ENCODE results near the gene PRPF8.

- TF ChIP-seq CTCF (IDR thresholded peaks at IDR 0.05), result no peak
- no peak for TF ChIP-seq EP300 (IDR thresholded peaks at IDR 0.05)
- no peak for TF ChIP-seq POLR2A (IDR thresholded peaks at IDR 0.05; ENCODE audit: low read depth)
- no peak for TF ChIP-seq POLR2AphosphoS5 (IDR thresholded peaks at IDR 0.05)
Measured at GRCh38 chr17:1623057-1623630, 61.5 kb downstream of the PRPF8 start.

Measured in esophagus muscularis mucosa (tissue), 4 donors.